ACHN (cell line): ENCODE measurements around the gene GPR35.

Experiments
- DNase-seq: peaks from one replicate; pipeline ENCODE4 v3.0.0-alpha.2; 2015
- in situ Hi-C: cut with HindIII; loops from 2 replicates; pipeline ENCODE4 v1.10.0; 2017; ENCODE audit warnings: low sequenced_read_pairs, low pct_ligation_motif_present, low pct_unique_long_range_greater_than_20kb

GPR35 gene

DNA sequence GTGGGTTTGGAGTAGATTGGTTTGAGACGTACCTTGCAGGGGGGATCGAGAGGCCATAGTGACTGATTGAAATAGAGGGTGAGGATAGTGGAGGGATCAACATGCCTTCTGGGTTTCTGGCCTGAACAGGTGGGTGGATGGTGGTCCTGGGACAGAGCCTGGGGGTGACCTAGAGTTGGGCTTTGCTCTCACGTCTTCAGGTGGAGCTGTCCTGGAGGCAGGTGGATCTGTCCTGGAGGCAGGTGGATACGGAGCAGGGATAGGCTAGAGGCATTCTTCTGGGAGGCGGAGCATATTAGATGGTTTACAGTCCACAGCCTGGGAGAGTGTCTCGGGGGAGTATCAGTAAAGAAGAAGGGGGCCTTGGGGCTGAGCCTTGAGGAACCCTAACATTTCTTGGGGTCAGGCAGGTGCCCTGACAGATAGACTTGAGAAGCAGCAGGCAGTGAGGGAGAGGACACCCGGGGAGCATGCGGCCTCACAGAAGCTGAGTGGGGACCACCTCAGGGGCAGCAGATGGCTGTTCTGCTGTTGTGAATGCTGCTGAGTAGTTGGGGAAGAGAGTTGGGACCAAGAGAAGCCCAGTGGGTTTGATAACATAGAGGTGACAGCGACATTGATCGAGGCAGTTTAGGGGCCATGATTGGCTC is 37.1 kb upstream of the GPR35 start:
- DNase-seq = no peak
- in situ Hi-C loops = no loop called here

DNA sequence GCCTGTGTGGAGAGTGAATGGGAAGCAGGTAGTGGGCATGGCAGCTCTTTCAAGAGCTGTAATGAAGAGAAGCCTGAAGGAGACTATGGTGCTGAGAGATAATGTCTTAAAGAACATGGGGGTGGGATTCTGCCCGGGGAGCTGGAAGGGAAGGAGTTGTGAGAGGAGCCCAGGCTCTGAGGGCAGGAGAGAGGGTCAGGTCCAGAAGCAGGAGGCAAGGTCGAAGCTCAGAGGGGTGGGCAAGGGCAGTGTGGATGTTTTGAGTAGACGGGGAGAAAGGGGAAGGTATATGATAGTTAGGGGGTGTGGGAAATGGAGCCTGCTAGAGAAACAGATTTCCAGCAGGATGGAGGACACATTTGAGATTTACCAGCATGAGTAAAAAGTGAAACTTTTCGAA is 36.6 kb upstream of the GPR35 start:
- in situ Hi-C loops = no loop called here
- DNase-seq = no peak

DNA sequence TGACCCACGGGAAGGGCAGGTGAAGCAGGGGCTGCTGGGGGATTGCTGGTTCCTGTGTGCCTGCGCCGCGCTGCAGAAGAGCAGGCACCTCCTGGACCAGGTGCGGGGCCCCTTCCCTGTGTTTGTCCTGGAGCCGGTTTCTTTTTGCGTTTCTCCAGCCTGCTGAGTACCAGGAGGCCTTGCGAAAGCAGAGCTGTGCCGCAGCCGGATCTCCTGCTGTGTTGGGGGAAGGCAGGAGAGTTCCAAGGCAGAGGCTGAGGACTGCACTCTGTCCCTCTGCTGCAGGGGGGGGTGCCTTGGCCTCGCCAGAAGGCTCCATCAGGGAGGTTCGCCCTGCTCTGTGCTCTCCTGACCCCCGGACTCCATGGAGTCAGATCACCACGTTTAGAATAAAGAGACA is 35.9 kb upstream of the GPR35 start:
- in situ Hi-C loops = no loop called here
- DNase-seq = no peak

DNA sequence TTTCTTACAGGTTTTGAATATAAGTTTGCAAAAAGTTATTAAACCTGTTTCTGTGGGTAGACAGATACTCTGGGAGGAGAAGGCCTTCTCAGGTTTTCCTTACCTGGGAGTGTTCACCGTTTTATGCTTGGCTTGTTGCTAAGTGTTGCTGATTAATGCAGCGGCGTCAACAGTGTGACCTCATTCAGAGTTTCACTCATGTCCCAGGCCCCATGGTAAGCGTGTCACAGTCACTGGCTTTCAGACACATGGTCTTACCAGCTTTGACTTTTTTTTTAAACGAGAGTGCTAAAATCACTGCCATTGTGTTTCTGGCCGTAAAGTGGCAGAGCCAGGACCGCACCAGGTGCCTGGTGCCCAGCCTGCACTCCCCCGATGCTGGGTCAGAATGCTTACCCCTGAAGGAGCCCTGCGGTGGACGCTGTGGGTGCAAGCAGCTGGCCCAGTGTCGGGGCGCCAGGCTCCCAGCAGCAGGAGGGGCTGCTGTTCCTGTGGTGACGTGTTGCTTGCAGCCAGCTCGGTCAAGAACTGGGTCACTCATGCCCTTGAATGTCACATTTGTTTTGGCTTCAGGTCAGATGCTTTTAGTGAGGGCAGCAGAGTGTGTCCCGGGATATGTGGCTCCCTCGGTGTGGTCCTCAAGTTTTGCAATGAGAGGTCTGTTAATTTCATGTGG is 35.3 kb upstream of the GPR35 start:
- in situ Hi-C loops = no loop called here
- no peak for DNase-seq

DNA sequence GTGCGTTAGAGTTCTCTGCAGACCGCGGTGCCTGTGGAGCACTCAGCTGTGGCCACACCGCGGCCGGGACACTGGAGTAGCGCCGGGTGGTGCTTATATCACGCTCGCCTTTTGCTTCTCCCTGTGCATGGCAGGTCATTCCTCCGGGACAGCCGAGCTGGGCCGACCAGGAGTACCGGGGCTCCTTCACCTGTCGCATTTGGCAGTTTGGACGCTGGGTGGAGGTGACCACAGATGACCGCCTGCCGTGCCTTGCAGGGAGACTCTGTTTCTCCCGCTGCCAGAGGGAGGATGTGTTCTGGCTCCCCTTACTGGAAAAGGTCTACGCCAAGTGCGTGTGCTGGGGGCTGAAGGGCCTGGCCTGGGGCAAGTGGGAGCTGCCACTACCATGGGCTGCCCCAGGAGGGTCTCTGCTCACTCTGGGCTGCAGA is 34.6 kb upstream of the GPR35 start:
- no peak for DNase-seq

DNA sequence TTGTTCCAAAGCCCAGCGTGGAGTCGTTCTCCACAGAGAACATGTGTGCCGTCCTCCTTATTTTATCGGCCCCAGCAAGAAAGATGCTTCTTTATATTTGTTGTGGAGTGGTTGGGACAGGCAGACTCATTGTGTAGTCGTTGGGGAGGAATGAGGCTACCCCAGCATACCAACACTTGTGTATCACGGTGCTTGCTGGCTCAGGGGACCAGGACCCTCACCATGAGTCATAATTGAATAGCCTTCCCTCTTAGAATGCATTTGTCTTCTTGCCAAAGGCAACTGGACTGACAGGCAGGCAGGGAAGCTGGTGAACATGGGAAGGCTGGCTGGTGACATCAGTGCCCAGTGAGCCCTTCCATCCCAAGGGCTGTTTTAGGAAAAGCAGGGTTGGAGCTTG is 34.1 kb upstream of the GPR35 start:
- no peak for DNase-seq
- in situ Hi-C loops = no loop called here

More for the DNA sequence above, 34.6 kb upstream of the GPR35 start:
- in situ Hi-C loops = no loop called here

DNA sequence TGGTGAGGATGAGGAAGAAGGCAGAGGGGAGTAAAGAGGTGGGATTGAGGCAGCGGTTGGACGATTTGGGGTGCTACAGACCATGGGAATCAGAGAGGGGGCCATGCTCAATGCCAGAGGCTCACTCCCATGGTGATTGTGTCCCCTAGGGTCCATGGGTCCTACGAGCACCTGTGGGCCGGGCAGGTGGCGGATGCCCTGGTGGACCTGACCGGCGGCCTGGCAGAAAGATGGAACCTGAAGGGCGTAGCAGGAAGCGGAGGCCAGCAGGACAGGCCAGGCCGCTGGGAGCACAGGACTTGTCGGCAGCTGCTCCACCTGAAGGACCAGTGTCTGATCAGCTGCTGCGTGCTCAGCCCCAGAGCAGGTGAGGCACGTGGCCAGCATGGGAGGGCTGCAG is 33.5 kb upstream of the GPR35 start:
- in situ Hi-C loops = no loop called here

DNA sequence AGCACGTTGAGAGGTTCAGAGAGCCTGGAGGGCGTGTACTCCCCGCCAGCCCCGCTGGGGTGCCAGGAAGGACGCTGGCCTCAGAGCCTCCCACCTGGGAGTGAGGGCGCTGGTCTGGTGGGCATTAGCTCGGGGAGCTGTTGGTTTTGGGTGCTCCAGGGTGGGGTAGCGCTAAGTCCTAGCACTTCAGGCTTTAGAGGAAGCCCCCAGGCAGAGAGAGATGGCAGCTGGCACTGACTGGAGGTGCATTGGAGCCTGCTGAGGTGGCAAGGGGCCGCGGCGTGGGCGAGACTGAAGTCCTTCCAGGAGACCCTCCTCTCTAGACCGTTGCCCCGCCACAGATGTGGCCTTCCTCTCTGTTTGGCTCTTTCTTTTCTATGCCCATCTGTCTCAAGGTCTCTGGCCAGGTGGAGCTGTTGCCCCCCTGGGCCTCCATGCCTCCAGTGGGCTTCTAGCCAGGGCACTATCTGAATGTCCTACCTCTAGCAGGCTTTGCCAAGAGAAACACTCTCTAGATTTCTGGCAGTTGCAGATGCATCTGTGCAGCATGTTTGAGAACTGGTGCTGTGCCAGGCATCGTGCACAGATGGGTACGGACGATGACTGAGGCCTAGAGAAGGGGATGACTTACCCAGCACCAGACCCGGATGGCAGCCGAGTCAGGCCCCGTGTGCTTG is 32.1 kb upstream of the GPR35 start:
- no peak for DNase-seq
- in situ Hi-C loops = no loop called here

More for the DNA sequence above, 33.5 kb upstream of the GPR35 start:
- no peak for DNase-seq

DNA sequence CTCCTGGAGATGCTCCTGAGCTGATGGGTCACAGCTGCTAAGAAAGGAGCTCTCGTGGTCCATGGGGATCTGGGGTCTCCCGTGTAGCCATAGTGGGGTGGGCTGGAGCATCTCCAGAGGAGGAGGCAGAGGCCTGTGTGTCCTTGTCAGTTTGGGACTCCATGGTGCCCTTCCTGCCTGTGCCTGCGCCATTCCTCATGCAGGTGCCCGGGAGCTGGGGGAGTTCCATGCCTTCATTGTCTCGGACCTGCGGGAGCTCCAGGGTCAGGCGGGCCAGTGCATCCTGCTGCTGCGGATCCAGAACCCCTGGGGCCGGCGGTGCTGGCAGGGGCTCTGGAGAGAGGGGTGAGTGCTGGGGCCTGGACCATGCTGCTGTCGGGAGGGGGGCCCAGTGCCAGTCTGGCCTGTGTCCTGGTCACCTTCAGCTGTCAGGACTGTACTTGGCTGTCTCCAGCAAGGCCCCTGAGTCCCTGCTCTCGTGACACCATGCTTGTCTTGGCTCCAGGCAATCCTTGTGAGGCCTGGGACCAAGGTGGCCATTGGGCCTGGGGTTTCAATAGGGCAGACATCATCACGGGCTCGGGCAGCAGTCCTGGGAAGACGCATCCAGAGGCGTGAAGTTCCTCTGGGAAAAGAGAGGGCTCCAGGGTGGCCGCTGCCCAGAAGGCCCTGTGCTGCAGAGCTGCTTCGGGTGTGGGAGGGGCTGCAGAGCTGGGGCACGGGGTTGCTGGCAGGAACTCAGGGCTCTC is 31.4 kb upstream of the GPR35 start:
- in situ Hi-C loops = no loop called here
- no peak for DNase-seq

DNA sequence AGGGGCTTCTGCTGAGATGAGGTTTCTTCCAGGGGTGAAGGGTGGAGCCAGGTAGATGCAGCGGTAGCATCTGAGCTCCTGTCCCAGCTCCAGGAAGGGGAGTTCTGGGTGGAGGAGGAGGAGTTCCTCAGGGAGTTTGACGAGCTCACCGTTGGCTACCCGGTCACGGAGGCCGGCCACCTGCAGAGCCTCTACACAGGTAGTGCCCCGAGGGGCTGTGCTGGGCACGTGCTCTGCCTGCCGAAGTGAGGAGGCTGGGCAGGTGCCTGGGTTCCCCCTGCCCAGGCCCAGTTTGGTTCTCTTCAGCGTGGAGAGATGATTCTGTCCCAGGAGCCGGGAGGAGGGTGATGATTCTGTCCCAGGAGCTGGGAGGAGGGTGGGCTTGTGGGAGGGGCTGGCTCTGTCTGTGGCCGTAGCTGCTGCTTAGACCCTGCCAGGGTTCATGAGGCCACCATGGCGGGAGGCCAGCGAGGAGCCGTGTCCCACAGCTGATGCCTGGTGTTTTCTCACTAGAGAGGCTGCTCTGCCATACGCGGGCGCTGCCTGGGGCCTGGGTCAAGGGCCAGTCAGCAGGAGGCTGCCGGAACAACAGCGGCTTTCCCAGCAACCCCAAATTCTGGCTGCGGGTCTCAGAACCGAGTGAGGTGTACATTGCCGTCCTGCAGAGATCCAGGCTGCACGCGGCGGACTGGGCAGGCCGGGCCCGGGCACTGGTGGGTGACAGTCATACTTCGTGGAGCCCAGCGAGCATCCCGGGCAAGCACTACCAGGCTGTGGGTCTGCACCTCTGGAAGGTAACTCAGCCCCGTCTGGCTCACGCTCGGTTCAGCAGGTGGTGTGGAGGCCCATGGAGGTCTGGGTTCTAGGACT is 30.5 kb upstream of the GPR35 start:
- in situ Hi-C loops = no loop called here
- DNase-seq = no peak

DNA sequence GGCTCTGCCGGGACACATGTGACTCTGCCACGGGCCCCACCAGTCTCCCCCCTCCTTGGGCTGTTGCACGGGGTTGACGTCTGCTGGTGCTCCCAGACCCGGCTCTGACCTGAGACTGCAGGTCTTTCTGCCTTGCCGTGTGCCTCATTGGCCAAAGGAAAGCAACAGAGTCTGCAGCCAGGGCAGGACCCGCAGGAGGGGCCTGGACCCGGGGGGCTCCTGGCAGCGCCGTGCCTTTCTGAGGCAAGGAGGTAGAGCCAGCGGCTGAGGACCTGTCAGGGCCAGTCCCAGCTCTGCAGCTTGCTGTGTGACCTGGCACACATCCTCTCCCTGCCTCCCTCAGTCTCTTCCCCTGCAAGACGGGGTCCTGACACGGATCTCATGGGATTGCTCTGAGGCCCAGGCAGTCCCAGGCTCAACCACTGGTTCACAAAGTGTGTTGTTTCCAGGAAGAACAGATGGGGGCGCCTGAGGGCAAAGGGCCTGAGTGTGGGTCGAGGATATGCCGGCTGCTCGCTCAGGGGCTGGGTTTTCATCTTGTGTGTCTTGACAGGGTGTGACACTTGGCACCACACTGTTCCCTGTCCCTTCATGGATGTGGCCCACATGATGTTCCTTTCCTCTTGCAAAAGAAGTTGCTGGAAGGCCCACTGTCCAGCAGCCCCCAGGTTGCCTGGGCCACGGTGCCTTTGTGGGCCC is 29.8 kb upstream of the GPR35 start:
- DNase-seq = peak; percentile 35
- in situ Hi-C loops = no loop called here

DNA sequence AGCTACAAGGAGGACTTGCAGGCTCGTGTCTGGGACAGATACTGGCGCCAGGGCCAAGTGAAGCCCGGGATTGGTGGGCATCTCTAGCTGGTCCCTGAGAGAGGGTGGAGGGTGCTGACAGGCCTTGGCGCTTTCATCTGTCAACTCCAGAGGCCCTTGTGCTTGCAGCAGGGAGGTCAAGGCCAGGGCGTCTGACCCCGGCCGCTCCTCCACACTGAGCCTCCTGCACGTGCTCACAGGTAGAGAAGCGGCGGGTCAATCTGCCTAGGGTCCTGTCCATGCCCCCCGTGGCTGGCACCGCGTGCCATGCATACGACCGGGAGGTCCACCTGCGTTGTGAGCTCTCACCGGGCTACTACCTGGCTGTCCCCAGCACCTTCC is 29.2 kb upstream of the GPR35 start:
- in situ Hi-C loops = no loop called here
- no peak for DNase-seq

DNA sequence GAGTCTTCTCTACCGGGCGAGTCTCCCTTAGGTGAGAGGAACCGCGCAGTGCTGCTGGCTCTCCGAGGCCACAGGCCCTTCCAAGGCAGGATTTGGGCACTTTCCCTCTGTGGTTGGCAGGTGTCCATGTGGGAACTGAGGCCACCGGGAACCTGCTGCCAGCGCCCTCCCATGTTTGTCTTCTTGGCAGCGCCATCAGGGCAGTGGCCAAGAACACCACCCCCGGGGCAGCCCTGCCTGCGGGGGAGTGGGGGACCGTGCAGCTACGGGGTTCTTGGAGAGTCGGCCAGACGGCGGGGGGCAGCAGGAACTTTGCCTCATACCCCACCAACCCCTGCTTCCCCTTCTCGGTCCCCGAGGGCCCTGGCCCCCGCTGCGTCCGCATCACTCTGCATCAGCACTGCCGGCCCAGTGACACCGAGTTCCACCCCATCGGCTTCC is 28.8 kb upstream of the GPR35 start:
- no peak for DNase-seq
- in situ Hi-C loops = no loop called here

DNA sequence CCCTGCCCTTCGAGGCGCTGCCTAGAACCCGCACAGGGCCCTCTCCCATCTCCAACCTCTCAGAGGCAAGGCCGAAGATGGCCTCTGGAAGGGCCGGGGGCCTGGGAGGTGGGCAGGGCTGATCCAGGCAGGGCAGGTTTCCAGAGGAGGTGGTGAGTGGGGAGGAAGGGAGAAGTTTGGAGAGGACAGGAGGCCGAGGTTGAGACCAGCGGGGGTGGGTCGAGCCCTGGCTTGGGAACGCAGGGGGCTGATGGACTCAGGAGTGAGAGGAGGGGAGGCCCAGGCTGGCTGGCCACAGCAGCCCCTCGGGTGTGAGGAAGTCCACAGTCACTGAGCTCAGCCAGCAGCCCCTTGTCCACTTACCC is 28.2 kb upstream of the GPR35 start:
- in situ Hi-C loops = no loop called here
- no peak for DNase-seq

DNA sequence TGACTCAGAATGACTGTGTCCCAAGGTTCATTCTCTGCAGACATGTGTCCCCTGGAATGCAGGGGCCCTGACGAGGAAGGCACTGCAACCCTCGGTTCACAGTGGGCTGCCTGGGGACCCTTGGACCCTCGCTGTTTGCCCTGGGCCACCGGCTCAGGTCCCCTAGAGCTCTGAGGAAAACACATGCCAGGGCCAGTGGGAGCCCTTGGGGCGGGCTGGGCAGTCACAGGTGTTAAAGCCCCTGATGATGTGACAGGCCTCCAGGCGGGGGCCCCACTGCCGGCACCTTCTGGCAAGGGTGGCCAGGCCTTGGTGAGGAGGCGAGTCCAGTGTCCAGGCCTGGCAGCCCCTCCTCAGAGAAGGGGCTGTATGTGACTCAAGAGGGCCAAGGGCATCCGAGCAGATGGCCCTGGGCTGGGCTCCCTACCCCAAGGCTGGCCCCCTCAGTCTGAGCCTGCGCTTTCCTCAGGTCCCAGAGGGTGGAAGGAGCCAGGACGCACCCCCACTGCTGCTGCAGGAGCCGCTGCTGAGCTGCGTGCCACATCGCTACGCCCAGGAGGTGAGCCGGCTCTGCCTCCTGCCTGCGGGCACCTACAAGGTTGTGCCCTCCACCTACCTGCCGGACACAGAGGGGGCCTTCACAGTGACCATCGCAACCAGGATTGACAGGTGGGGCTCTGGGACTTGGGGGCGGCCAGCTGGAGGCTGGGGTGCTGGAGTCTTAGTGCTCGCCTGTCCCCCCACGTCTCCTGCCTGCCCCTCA is 27.7 kb upstream of the GPR35 start:
- DNase-seq = no peak
- in situ Hi-C loops = no loop called here

DNA sequence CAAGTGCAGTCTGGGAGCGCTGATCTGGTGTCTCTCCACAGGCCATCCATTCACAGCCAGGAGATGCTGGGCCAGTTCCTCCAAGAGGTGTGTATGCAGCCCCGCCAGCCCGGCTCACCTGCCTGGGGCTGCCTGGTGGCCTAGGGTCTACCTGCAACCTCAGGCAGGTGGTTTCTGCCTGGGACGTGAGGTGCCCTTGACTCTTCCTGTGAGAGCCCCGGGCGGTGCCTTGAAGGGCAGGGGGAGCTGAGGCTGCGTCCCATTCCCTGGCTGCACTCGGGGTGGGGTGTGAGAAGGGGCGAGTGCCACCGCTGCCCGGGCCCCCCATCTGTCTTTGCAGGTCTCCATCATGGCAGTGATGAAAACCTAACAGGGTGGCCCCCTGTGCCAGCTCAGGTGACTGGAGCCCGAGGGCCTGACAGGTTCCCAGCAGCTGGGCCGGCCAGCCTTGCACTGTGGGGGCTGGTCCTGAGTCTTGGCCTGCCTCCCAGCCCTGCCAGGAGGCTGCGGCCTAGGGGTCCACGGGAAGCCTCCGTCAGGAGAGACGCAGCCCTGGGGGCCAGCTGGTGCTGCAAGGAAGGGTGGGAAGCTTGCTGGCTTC is 26.9 kb upstream of the GPR35 start:
- no peak for DNase-seq
- in situ Hi-C loops = no loop called here

DNA sequence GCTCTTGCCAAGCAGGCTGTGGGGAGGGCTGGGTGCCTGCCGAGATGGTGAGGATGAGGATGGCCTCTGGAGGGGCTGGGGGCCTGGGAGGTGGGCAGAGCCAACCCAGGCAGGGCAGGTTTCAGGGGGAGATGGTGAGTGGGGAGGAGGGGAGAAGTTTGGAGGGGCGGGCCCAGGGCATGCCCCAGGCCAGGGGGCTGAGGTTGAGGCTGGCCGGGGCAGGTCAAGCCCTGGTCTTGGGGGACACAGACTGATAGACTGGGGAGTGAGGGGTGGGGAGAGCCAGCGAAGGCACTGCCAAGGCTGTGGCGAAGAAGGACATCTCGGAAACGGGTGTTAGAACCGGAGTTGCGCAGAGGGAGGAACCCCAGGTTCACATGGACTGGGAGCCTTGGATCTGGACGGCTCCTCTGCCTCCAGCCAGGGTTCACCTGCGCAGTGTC is 26.1 kb upstream of the GPR35 start:
- in situ Hi-C loops = no loop called here
- no peak for DNase-seq
